Tibial artery (tissue), 4 donors: ENCODE measurements around the gene ARSG.

Source experiments
- DNase-seq, 2 donors: peaks; one replicate each; pipeline ENCODE4 v3.0.0-alpha.2; 2019
- H3K27ac ChIP-seq, 2 donors: fragments of 200-600 bp; sonication (generic) in 1 of 2; 1 replicate in 1 of 2; 2 replicates in 1 of 2; pipeline ENCODE4 v1.5.1; 2018 to 2019; ENCODE audit warnings: mild to moderate bottlenecking in 1 of 2
- H3K27me3 ChIP-seq, 2 donors: fragments of 200-600 bp; sonication (generic) in 1 of 2; one replicate each; pipeline versions ENCODE4 v1.5.1 to v1.6.0; 2016 to 2019
- H3K36me3 ChIP-seq, 3 donors: fragments of 200-600 bp; sonication (generic) in 2 of 3; one replicate each; pipeline ENCODE4 v1.5.1; 2016 to 2019; ENCODE audit warnings: mild to moderate bottlenecking in 2 of 3
- H3K4me1 ChIP-seq, 4 donors: fragments of 200-600 bp; sonication (generic) in 2 of 4; 1 replicate in 3 of 4; 2 replicates in 1 of 4; pipeline ENCODE4 v1.5.1; 2016 to 2019
- H3K4me3 ChIP-seq, 2 donors: fragments of 200-600 bp; sonication (generic) in 1 of 2; 1 replicate in 1 of 2; 2 replicates in 1 of 2; pipeline ENCODE4 v1.5.1; 2018 to 2019; ENCODE audit warnings: mild to moderate bottlenecking in 2 of 2
- H3K9me3 ChIP-seq, 3 donors: fragments of 200-600 bp; sonication (generic) in 1 of 3; one replicate each; pipeline ENCODE4 v1.5.1; 2016 to 2019
- intact Hi-C: fragments of 100-400 bp; cut with DNase I; formaldehyde crosslinking; loops from one replicate; pipeline ENCODE4 v1.15.0; 2023; ENCODE audit warnings: low total_unique reads
- TF ChIP-seq, protein P1 (sequence below), 2 experiments: fragments of 200-600 bp in 1 of 2; fragments of 450-650 bp in 1 of 2; IDR thresholded peaks; one replicate each; pipeline ENCODE4 v1.5.1; 2017 to 2019; ENCODE audit warnings: antibody characterized with exemption in 2 of 2, mild to moderate bottlenecking in 1 of 2, moderate library complexity in 1 of 2

Gene ARSG

GRCh38 chr17:68324654-68325336 is 33.5 kb downstream of the ARSG start:
- no peak for DNase-seq
- no peaks in the 10 kb centered on the region for H3K36me3 ChIP-seq
- H3K9me3 ChIP-seq, result no peaks in the 10 kb centered on the region
- no peak overlapping the region for H3K27ac ChIP-seq
- intact Hi-C loops, result no loop called here
- H3K4me1 ChIP-seq, result no peaks in the 10 kb centered on the region
- TF ChIP-seq, protein P1, sequence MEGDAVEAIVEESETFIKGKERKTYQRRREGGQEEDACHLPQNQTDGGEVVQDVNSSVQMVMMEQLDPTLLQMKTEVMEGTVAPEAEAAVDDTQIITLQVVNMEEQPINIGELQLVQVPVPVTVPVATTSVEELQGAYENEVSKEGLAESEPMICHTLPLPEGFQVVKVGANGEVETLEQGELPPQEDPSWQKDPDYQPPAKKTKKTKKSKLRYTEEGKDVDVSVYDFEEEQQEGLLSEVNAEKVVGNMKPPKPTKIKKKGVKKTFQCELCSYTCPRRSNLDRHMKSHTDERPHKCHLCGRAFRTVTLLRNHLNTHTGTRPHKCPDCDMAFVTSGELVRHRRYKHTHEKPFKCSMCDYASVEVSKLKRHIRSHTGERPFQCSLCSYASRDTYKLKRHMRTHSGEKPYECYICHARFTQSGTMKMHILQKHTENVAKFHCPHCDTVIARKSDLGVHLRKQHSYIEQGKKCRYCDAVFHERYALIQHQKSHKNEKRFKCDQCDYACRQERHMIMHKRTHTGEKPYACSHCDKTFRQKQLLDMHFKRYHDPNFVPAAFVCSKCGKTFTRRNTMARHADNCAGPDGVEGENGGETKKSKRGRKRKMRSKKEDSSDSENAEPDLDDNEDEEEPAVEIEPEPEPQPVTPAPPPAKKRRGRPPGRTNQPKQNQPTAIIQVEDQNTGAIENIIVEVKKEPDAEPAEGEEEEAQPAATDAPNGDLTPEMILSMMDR (IDR thresholded peaks at IDR 0.05), result no peak
- H3K4me3 ChIP-seq, result no peak overlapping the region
- H3K27me3 ChIP-seq, result no peaks in the 10 kb centered on the region

DNA sequence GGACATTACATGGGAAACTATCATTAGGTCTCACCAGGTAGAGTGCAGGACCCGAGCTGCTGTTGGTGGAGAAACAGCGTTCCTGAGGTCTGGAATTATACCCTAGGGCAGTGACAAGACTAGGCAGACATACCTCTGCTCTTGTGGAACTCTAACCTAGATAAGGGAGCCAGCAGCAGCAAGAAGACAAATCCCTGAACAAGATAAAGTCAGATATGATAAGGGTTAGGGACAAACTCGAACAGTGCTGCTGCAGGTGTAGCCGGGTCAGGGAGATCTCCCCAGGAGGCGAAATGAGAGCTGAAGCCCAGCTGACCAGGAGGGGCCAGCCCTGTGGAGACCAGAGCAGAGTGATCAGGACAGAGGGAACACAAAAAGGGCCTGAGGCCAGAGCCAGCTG is 34.7 kb downstream of the ARSG start:
- Histone ChIP-seq H3K27ac (no peak overlapping the region), H3K36me3 (no peaks in the 10 kb centered on the region), H3K9me3 (no peaks in the 10 kb centered on the region), H3K4me1 (no peaks in the 10 kb centered on the region), H3K27me3 (no peaks in the 10 kb centered on the region), H3K4me3 (no peak overlapping the region)
- DNase-seq, result no peak
- TF ChIP-seq, protein P1 (IDR thresholded peaks at IDR 0.05), result no peak
- intact Hi-C loops, result no loop called here

DNA sequence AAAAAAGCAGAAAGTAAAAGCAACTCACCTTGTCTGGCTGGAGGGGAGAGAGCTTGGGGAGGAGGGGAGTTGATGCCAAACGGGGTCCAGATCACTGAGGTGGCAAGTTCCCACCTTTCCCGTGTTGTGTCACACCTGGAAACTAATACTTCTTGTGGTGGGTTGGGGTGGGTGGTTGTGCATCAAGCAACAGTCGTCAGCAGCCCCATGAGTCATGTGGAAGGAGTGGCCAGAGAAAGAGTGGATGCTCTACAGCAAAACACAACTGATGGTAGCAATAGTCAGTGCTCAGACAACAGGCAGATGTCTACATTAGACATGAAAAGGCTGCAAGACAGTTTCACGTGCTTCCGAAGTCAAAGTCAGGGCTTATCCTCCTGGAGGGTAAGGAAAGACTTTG is 35.4 kb downstream of the ARSG start:
- Histone ChIP-seq H3K27ac (no peak overlapping the region), H3K9me3 (peaks cover 0 to 6% (median 4%) of the 10 kb centered on the region in 3 donors), H3K4me1 (no peaks in the 10 kb centered on the region), H3K27me3 (no peaks in the 10 kb centered on the region), H3K36me3 (no peaks in the 10 kb centered on the region), H3K4me3 (no peak overlapping the region)
- TF ChIP-seq, protein P1 (IDR thresholded peaks at IDR 0.05), result no peak
- no peak for DNase-seq
- intact Hi-C loops, result no loop called here

DNA sequence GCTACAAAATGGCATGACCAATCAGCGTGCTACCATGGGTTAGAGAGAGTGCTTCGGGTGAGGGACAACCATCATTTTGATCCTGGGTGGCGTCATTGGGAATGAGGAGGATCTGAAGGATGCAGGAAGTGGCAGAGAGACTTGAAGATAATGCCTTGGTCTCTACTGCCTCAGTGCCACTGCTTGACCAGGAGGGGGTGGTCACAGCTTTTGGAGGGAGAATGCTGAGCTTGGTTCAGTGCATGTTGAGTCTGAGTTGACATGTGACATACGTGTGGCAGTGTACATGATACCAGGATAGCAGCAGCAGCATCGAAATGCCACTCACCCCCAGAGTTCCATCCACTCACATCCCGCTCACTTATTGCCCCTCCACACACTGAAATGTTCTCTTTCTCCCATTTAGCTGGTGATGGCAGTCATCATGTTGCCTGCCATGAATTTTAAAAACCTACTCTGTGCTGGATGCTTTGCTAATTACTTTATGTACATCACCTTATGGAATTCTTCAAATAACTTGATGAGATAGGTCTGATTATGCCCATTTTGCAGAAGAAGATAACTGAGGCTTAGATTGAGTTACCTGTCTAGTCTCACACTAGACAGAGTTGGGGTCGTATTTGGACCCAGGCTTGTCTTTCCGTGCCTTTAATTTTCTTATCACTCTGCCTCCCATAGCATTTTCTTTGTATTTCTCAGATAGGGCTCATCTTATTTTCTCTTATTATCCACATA is 36.7 kb downstream of the ARSG start:
- H3K27ac ChIP-seq, result no peak overlapping the region
- no peaks in the 10 kb centered on the region for H3K4me1 ChIP-seq
- TF ChIP-seq, protein P1 (IDR thresholded peaks at IDR 0.05), result no peak
- no peak for DNase-seq
- no peaks in the 10 kb centered on the region for H3K36me3 ChIP-seq
- no peaks in the 10 kb centered on the region for H3K27me3 ChIP-seq
- intact Hi-C loops, result no loop called here
- peaks cover 0 to 14% (median 9%) of the 10 kb centered on the region in 3 donors for H3K9me3 ChIP-seq
- H3K4me3 ChIP-seq, result no peak overlapping the region

DNA sequence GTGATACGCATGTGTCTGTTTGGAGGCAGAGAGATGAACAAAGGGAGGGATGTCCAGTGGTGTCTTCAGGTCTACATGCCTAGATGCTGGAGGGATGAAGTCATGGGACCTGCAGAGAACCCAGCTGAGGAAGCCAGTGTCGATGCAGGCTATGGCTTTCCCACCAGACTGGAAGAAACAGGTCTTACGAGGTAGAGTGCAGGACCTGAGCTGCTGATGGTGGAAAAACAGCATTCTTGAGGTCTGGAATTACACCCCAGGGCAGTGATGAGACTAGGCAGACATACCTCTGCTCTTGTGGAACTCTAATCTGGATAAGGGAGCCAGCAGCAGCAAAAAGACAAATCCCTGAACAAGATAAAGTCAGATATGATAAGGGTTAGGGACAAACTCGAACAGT is 37.4 kb downstream of the ARSG start:
- Histone ChIP-seq H3K27me3 (no peaks in the 10 kb centered on the region), H3K4me1 (no peaks in the 10 kb centered on the region), H3K27ac (no peak overlapping the region), H3K9me3 (peaks cover 0 to 14% (median 9%) of the 10 kb centered on the region in 3 donors), H3K4me3 (no peak overlapping the region), H3K36me3 (no peaks in the 10 kb centered on the region)
- intact Hi-C loops, result no loop called here
- TF ChIP-seq, protein P1 (IDR thresholded peaks at IDR 0.05), result no peak
- no peak for DNase-seq
